Activated CD4-positive, alpha-beta T cell treated with anti-CD3 and anti-CD28 coated beads for 4 hours (primary cell): Measurements from ENCODE around the gene MXD3.
"Not testable (repeated sequence)": the region's sequence is repeated elsewhere in the genome, so short reads cannot be mapped to it uniquely, and the experiment has no call there.

Experiments
- DNase-seq, 2 donors: peaks; one replicate each; pipeline ENCODE4 v3.0.0-alpha.2; 2020

Gene MXD3

GRCh38 chr5:177311723-177312648 is at the start of gene MXD3:
Gene MXD3, minus strand, starts transcription at chr5:177311898. Its CDS starts 68 bp downstream, at chr5:177311830.
- DNase-seq, result peak; percentile 95 to 97

- DNase-seq, result not testable (repeated sequence)
Observed at GRCh38 chr5:177360740-177361139, 49.0 kb upstream of the MXD3 start.

- no peak for DNase-seq
Observed at GRCh38 chr5:177359860-177360259, 48.2 kb upstream of the MXD3 start.

GRCh38 chr5:177359451-177359851 is 47.8 kb upstream of the MXD3 start:
- no peak for DNase-seq

GRCh38 chr5:177358370-177358819 is 46.7 kb upstream of the MXD3 start:
- no peak for DNase-seq

GRCh38 chr5:177357459-177358351 is 46.0 kb upstream of the MXD3 start, which contains the start of gene RGS14:
Gene RGS14, plus strand, starts transcription at chr5:177357924. Its CDS starts 101 bp downstream, at chr5:177358025.
- DNase-seq, result peak; percentile 67 to 69

- DNase-seq, result no peak
Observed at GRCh38 chr5:177357146-177357458, 45.4 kb upstream of the MXD3 start.

GRCh38 chr5:177356746-177357145 is 45.0 kb upstream of the MXD3 start:
- DNase-seq, result no peak

GRCh38 chr5:177355868-177356168 is 44.1 kb upstream of the MXD3 start:
- no peak for DNase-seq

- DNase-seq, result no peak
Observed at GRCh38 chr5:177355162-177355867, 43.6 kb upstream of the MXD3 start.

- no peak for DNase-seq
Observed at GRCh38 chr5:177354711-177355110, 43.0 kb upstream of the MXD3 start.

GRCh38 chr5:177354256-177354655 is 42.6 kb upstream of the MXD3 start:
- DNase-seq, result no peak

- DNase-seq, result no peak
Observed at GRCh38 chr5:177353093-177353492, 41.4 kb upstream of the MXD3 start.

- peak; percentile 87 to 88 for DNase-seq
Observed at GRCh38 chr5:177351392-177352329, 40.0 kb upstream of the MXD3 start, which contains the start of gene LMAN2. Gene LMAN2, minus strand, starts transcription at chr5:177351668. Its CDS starts 21 bp downstream, at chr5:177351647.

GRCh38 chr5:177350776-177351391 is 39.2 kb upstream of the MXD3 start:
- no peak for DNase-seq

- DNase-seq, result no peak
Observed at GRCh38 chr5:177349762-177350161, 38.1 kb upstream of the MXD3 start.

GRCh38 chr5:177349362-177349647 is 37.6 kb upstream of the MXD3 start:
- no peak for DNase-seq

- no peak for DNase-seq
Observed at GRCh38 chr5:177347699-177348098, 36.0 kb upstream of the MXD3 start.

GRCh38 chr5:177346820-177347219 is 35.1 kb upstream of the MXD3 start:
- no peak for DNase-seq

- no peak for DNase-seq
Observed at GRCh38 chr5:177344891-177345290, 33.2 kb upstream of the MXD3 start.

GRCh38 chr5:177343777-177344176 is 32.1 kb upstream of the MXD3 start:
- DNase-seq, result no peak

GRCh38 chr5:177343000-177343399 is 31.3 kb upstream of the MXD3 start:
- DNase-seq, result not testable (repeated sequence)
